Esophagus squamous epithelium (tissue), 4 donors: ENCODE measurements around the gene DNAI7.

ENCODE experiments used
- CTCF ChIP-seq, 6 experiments: fragments of 450-650 bp in 4 of 6; fragments of 200-600 bp in 2 of 6; sonication (generic) in 2 of 6; IDR thresholded peaks; one replicate each; pipeline ENCODE4 v1.5.1; 2016 to 2019; ENCODE audit warnings: antibody characterized with exemption in 6 of 6, mild to moderate bottlenecking in 4 of 6, moderate library complexity in 4 of 6
- POLR2A ChIP-seq, 4 donors: fragments of 450-650 bp; IDR thresholded peaks; one replicate each; pipeline ENCODE4 v1.6.1; 2017; ENCODE audit warnings: antibody characterized with exemption in 4 of 4, mild to moderate bottlenecking in 4 of 4, moderate library complexity in 3 of 4

GRCh38 chr12:25089738-25090137 lies 105.2 kb downstream of the DNAI7 start:
- no peak for TF ChIP-seq CTCF (IDR thresholded peaks at IDR 0.05)
- no peak for TF ChIP-seq POLR2A (IDR thresholded peaks at IDR 0.05)
